ENCODE results near the gene FAR2. TPM values are rescaled to one million over a fixed set of nuclear protein-coding genes. Genes with fewer than 3 reads are reported as not detected.

Gene FAR2
- total RNA-seq, 2 experiments from 2014 or later: 7.1 to 9.6 TPM

DNA sequence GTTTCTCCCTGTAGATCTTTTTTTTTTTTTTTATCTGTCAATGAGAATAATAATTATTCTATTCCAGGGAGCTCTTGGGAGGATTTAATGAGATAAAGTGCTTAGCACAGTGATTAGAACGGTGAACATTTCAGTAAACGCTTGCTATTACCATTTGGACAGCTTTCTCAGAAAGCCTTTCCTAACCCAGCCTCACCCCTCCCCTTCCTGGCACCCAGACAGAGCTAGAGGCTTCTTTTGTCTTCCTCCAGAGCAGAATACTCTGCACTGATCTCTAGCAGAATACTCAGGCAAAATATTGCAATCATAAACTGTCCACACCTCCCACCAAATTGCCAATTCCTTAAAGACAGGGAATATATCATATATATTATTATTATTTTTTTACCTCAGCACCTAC is 165.3 kb downstream of the FAR2 start:
- ChIA-PET CTCF (no interaction called here), POLR2A (no interaction called here)

DNA sequence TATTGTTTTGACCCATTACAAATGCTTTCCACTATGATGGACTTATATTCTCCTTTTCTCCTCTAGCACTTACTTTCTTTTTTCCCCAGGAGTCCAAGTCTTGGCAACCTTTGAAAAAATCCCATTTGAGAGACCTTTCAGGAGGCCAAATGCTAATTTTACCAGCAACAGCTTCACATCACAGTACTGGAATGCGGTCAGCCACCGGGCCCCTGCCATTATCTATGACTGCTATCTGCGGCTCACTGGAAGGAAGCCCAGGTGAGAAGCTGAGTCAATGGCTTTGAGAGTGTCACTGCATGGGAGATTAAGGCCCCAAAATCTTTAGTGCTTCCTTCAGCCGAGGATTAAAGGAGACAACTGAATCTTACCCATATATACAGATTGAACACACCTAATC is 167.7 kb downstream of the FAR2 start:
- ChIA-PET POLR2A (no interaction called here), CTCF (interaction anchor here (1.8 to 3.4 kb wide), 2 partner anchors 228 to 244 kb away, joined by 14 to 24 read pairs; no protein-coding TSS in a partner anchor)

GRCh38 chr12:29317556-29318363 is 168.7 kb downstream of the FAR2 start:
- CTCF ChIA-PET: interaction anchor here (1.0 to 3.4 kb wide), 3 partner anchors 10 to 245 kb away, joined by 4 to 24 read pairs (median 14); no protein-coding TSS in a partner anchor
- POLR2A ChIA-PET: interaction anchor here (0.6 kb wide), 1 partner anchor 217 kb away, joined by 3 read pairs; no protein-coding TSS in a partner anchor

- POLR2A ChIA-PET: interaction anchor here (0.7 kb wide), 1 partner anchor 810 kb away, joined by 6 read pairs; no protein-coding TSS in a partner anchor
- CTCF ChIA-PET: interaction anchor here (1.4 kb wide), 1 partner anchor 233 kb away, joined by 3 read pairs; no protein-coding TSS in a partner anchor
Measured at GRCh38 chr12:29320295-29321085, 171.4 kb downstream of the FAR2 start.

- POLR2A ChIA-PET: no interaction called here
- CTCF ChIA-PET: interaction anchor here (0.6 kb wide), 1 partner anchor 1864 kb away, joined by 3 read pairs; no protein-coding TSS in a partner anchor
Measured at GRCh38 chr12:29322157-29322556, 173.1 kb downstream of the FAR2 start.

DNA sequence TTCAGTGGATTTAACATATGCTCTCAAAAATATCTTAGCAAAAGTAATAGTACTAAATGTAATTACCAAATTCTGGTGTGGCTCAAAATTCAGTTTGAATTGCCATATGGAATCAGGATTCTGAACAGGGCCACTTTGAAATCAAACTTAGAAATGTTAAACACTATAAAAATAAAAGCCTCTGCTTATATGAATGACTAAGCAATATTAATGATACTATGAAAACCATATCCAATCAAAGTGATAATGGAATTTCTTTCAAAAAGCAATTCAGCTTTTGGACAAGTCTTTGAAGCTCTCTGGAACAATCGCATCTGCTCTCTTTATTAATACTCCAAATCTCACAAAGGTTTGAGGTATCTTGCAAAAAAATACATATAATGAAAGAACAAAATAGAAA is 180.3 kb downstream of the FAR2 start:
- POLR2A ChIA-PET: interaction anchor here (0.7 kb wide), 1 partner anchor 327 kb away, joined by 5 read pairs; no protein-coding TSS in a partner anchor
- CTCF ChIA-PET: no interaction called here

DNA sequence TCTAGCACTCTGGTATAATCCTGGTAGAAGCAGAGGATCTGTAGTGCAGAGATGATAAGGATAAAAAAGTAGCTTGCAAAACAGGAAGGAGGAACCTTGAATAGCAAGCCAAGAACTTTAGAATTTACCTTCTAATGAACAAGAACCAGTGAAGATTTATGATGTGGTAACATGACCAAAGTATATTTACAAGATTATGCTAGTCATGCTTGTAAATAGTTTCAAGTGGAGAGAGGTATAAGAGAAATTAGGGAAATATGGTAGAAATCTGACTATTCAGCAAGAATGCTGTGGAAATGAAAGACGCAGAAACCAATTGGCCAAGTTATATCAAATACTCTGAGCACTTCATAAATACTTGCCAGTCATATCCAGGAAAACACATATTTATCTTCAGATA is 184.1 kb downstream of the FAR2 start:
- ChIA-PET CTCF (no interaction called here), POLR2A (no interaction called here)

GRCh38 chr12:29334937-29335336 is 185.9 kb downstream of the FAR2 start:
- ChIA-PET POLR2A (no interaction called here), CTCF (no interaction called here)

DNA sequence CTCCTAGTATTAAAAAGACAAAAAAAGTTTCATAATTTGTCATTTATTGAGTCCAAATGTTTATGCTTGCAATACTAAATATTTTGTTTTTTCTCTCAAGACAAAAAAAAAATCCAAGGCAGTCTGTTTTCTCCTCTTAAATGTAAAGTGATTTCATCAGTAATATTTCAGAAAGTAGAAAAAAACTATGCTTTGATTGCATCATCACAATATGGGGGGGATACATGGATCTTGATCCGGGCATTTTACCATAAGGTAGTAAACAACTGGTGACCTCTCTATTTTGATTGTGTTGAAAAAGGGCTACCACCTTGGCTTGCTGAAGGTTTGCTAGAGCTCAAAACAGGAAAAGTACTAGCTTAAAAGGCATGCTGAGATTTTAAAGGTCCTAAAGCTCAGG is 188.2 kb downstream of the FAR2 start:
- ChIA-PET POLR2A (no interaction called here), CTCF (interaction anchor here (0.7 kb wide), 1 partner anchor 249 kb away, joined by 3 read pairs; no protein-coding TSS in a partner anchor)

GRCh38 chr12:29343022-29343799 is 194.1 kb downstream of the FAR2 start:
- CTCF ChIA-PET: interaction anchor here (0.6 kb wide), 1 partner anchor 38 kb away, joined by 3 read pairs; the partner anchor contains the start of gene ERGIC2
- POLR2A ChIA-PET: no interaction called here

GRCh38 chr12:29346769-29347421 is 197.8 kb downstream of the FAR2 start:
- CTCF ChIA-PET: no interaction called here
- POLR2A ChIA-PET: no interaction called here

DNA sequence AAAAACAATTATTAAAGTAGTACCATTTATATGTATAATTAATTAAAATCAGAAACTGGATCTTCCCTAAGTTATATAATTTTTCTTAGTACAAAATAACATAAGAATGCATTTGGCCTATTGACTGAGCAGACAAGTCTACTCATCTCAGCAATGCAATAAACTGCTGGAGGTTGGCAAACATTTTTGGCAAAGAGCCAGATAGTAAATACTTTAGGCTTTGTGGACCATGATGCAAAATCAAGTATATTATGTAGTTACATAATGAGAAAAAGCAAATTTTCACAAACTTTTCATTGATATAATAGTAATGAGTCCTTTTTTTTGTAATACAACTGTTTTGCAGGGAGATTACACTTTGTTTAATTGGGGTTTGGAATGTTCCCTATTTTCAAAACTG is 201.0 kb downstream of the FAR2 start:
- ChIA-PET POLR2A (no interaction called here), CTCF (no interaction called here)

- CTCF ChIA-PET: no interaction called here
- POLR2A ChIA-PET: no interaction called here
Measured at GRCh38 chr12:29354954-29355353, 205.9 kb downstream of the FAR2 start.

- ChIA-PET POLR2A (no interaction called here), CTCF (no interaction called here)
Measured at GRCh38 chr12:29365091-29365490, 216.0 kb downstream of the FAR2 start.

DNA sequence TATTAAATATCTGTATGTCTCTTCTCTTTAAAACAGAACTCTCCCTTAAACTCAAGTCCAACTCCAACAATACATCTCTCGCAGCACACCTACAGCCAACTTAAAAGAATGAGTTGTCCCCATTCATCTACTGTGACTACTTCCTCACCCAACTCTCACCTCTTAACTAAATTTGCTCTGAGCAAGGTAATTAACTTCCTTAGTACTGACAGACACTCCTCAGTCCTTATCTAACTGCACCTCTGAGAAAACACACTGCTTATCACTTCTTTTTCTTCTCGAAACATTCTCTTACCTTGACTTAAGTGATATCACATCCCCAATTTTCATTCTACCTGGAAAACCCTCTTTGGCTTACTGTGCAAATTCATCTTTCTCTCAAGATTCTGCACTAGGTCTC is 224.9 kb downstream of the FAR2 start:
- POLR2A ChIA-PET: no interaction called here
- CTCF ChIA-PET: no interaction called here

GRCh38 chr12:29374913-29375312 is 225.8 kb downstream of the FAR2 start:
- ChIA-PET POLR2A (no interaction called here), CTCF (no interaction called here)

DNA sequence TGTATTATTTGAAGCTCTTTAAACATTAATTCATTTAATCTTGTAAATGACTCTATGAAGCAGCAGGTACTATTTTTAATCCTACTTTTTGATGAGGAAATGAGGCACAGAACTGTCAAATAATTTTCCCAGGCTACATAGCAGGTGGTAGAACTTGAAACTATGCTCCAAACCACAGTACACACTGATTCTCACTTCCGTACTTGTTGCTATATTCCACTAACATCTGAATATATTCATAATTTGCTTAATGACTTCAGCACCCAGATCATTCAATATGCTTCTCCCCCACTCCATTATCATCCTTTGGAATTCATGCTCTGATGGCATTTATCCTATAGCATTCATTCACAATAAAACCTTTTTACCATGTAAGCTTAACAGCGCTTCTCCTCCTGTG is 227.0 kb downstream of the FAR2 start:
- ChIA-PET CTCF (no interaction called here), POLR2A (no interaction called here)

GRCh38 chr12:29380536-29381523 is 231.8 kb downstream of the FAR2 start, which contains the start of gene ERGIC2:
Gene ERGIC2 (minus strand): TSS chr12:29381172. CDS start chr12:29371633, 9,539 bp downstream.
- CTCF ChIA-PET: interaction anchor here (0.5 to 1.1 kb wide), 2 partner anchors 37 to 1953 kb away, joined by 3 read pairs; no protein-coding TSS in a partner anchor
- POLR2A ChIA-PET: no interaction called here

All from activated CD8-positive, alpha-beta memory T cell treated with anti-CD3 and anti-CD28 coated beads for 36 hours (primary cell).